ENCODE results near the gene BAZ2B.

GRCh38 chr2:159637240-159637639 is 20.9 kb upstream of the BAZ2B start:
- no peak for TF ChIP-seq EZH2 (IDR thresholded peaks at IDR 0.05; ENCODE audit: borderline replicate concordance, low read depth, low read length, severe bottlenecking)
- no peak for TF ChIP-seq CTCF (IDR thresholded peaks at IDR 0.05; ENCODE audit: borderline replicate concordance, extremely low read depth, low read length, poor library complexity, severe bottlenecking)
